ENCODE measurements around the gene RHO. TPM values are rescaled to one million over a fixed set of nuclear protein-coding genes. Genes with fewer than 3 reads are reported as not detected.

The RHO gene
- total RNA-seq, 1 experiment from 2014 or later, result not detected

- Histone ChIP-seq H3K9ac (ENCODE audit: extremely low read depth, insufficient read length, low read length) (no peak overlapping the region), H2BK12ac (ENCODE audit: insufficient read length, low read depth, low read length) (no peak overlapping the region), H3T11ph (ENCODE audit: low read length) (no peak overlapping the region), H3K4me1 (ENCODE audit: insufficient read depth, low read length) (no peaks in the 10 kb centered on the region; the same call in 1 of the 2 replicates), H2BK120ac (ENCODE audit: low read depth, low read length, poor library complexity, severe bottlenecking) (no peak overlapping the region), H2AK5ac (ENCODE audit: insufficient read length, low read length) (no peak overlapping the region), H4K8ac (replicated peaks; ENCODE audit: insufficient read length, low read depth, low read length) (no peak overlapping the region), H2BK15ac (ENCODE audit: low read depth, low read length) (no peak overlapping the region), H2AFZ (ENCODE audit: low read length) (no peak overlapping the region), H3K4ac (ENCODE audit: low read depth, low read length) (no peak overlapping the region), H3K18ac (ENCODE audit: insufficient read length, low read depth, low read length) (no peak overlapping the region), H2BK20ac (ENCODE audit: low read depth, low read length, poor library complexity, severe bottlenecking) (no peak overlapping the region), H3K27ac (ENCODE audit: insufficient read length, low read depth, low read length) (no peak overlapping the region), H3K9me3 (ENCODE audit: control insufficient read depth, low read depth, low read length) (no peaks in the 10 kb centered on the region), H3K23me2 (ENCODE audit: insufficient read length, low read depth, low read length, poor library complexity, severe bottlenecking) (no peaks in the 10 kb centered on the region), H3K14ac (ENCODE audit: insufficient read depth, low read length) (no peak overlapping the region), H4K5ac (ENCODE audit: insufficient read length, low read depth, low read length) (no peak overlapping the region), H3K27me3 (ENCODE audit: insufficient read depth, low read length) (no peaks in the 10 kb centered on the region), H4K91ac (ENCODE audit: insufficient read length, low read depth, low read length) (no peak overlapping the region), H2BK5ac (ENCODE audit: insufficient read length, low read length) (no peak overlapping the region), H3K23ac (ENCODE audit: insufficient read length, low read depth, low read length) (no peak overlapping the region), H4K20me1 (ENCODE audit: control insufficient read depth, insufficient read depth, insufficient read length) (no peaks in the 10 kb centered on the region), H3K79me2 (ENCODE audit: insufficient read depth, low read length) (no peaks in the 10 kb centered on the region), H3K79me1 (ENCODE audit: insufficient read depth, low read depth, low read length, poor library complexity, severe bottlenecking) (no peaks in the 10 kb centered on the region), H3K4me2 (ENCODE audit: insufficient read depth, insufficient read length, low read length) (no peak overlapping the region), H3K56ac (ENCODE audit: insufficient read length, low read depth, low read length) (no peak overlapping the region)
- TF ChIP-seq CTCF (conservative IDR thresholded peaks at IDR 0.05), result no peak
- Mint-ChIP-seq H3K27me3 (ENCODE audit: low read depth) (no peaks in the 10 kb centered on the region), H3K9me3 (no peaks in the 10 kb centered on the region), H3K4me3 (no peak overlapping the region), H3K27ac (no peak overlapping the region), H3K4me1 (peaks cover 9 to 32% of the 10 kb centered on the region in 2 experiments), H3K36me3 (ENCODE audit: insufficient read depth in 1 of 3, low read depth in 3 of 3) (no peaks in the 10 kb centered on the region)
- no peak for DNase-seq
- no CpG with 5 or more reads among the region's 3 CpGs for WGBS (ENCODE audit: extremely low coverage, insufficient read length, low lambda C conversion rate)
Measured at GRCh38 chr3:129549805-129550204, 21.4 kb downstream of the RHO start.
